ENCODE results near the gene EXTL2. TPM values are rescaled to one million over a fixed set of nuclear protein-coding genes. Genes with fewer than 3 reads are reported as not detected.
"Not testable (repeated sequence)": the region's sequence is repeated elsewhere in the genome, so short reads cannot be mapped to it uniquely, and the experiment has no call there.

EXTL2 gene
- total and polyA plus RNA-seq, 9 donors: 26.2 to 47.1 (median 33.1) TPM

- H3K27me3 ChIP-seq (ENCODE audit: control insufficient read depth, insufficient read depth, low read length): no peaks in the 10 kb centered on the region
- H3K27ac ChIP-seq (ENCODE audit: low read length): no peak overlapping the region
- peak; percentile 63 for DNase-seq
- WGBS (ENCODE audit: insufficient coverage): no CpG with 5 or more reads among the region's 5 CpGs
- H3K4me1 ChIP-seq (ENCODE audit: control insufficient read depth, insufficient read depth, low read length): no peaks in the 10 kb centered on the region
- H3K9me3 ChIP-seq (replicated peaks; ENCODE audit: control insufficient read depth, low read depth, low read length): no peaks in the 10 kb centered on the region
- H3K4me3 ChIP-seq (ENCODE audit: low read length): no peak overlapping the region
- H3K36me3 ChIP-seq (ENCODE audit: control insufficient read depth, insufficient read depth, low read length): no peaks in the 10 kb centered on the region
These were observed 28.4 kb downstream of the EXTL2 start for GRCh38 chr1:100866041-100866900.

- Histone ChIP-seq H3K4me1 (ENCODE audit: control insufficient read depth, insufficient read depth, low read length) (no peaks in the 10 kb centered on the region), H3K4me3 (ENCODE audit: low read length) (no peak overlapping the region), H3K9me3 (replicated peaks; ENCODE audit: control insufficient read depth, low read depth, low read length) (no peaks in the 10 kb centered on the region), H3K36me3 (ENCODE audit: control insufficient read depth, insufficient read depth, low read length) (no peaks in the 10 kb centered on the region), H3K27ac (ENCODE audit: low read length) (no peak overlapping the region), H3K27me3 (ENCODE audit: control insufficient read depth, insufficient read depth, low read length) (no peaks in the 10 kb centered on the region)
- no CpG with 5 or more reads among the region's 2 CpGs for WGBS (ENCODE audit: insufficient coverage)
- DNase-seq: no peak
These were observed 32.1 kb downstream of the EXTL2 start for GRCh38 chr1:100862591-100862990.

- Histone ChIP-seq H3K36me3 (ENCODE audit: control insufficient read depth, insufficient read depth, low read length) (no peaks in the 10 kb centered on the region), H3K9me3 (replicated peaks; ENCODE audit: control insufficient read depth, low read depth, low read length) (no peaks in the 10 kb centered on the region), H3K27ac (ENCODE audit: low read length) (no peak overlapping the region), H3K27me3 (ENCODE audit: control insufficient read depth, insufficient read depth, low read length) (no peaks in the 10 kb centered on the region), H3K4me3 (ENCODE audit: low read length) (no peak overlapping the region), H3K4me1 (ENCODE audit: control insufficient read depth, insufficient read depth, low read length) (no peaks in the 10 kb centered on the region)
- 81% methylated on average over 1 of the region's 1 CpG for WGBS (ENCODE audit: insufficient coverage)
- DNase-seq: no peak
These were observed 33.3 kb downstream of the EXTL2 start for GRCh38 chr1:100861379-100861778.

GRCh38 chr1:100860397-100860991 lies 34.1 kb downstream of the EXTL2 start:
- Histone ChIP-seq H3K27me3 (ENCODE audit: control insufficient read depth, insufficient read depth, low read length) (no peaks in the 10 kb centered on the region), H3K36me3 (ENCODE audit: control insufficient read depth, insufficient read depth, low read length) (no peaks in the 10 kb centered on the region), H3K27ac (ENCODE audit: low read length) (no peak overlapping the region), H3K4me1 (ENCODE audit: control insufficient read depth, insufficient read depth, low read length) (no peaks in the 10 kb centered on the region), H3K4me3 (ENCODE audit: low read length) (no peak overlapping the region), H3K9me3 (replicated peaks; ENCODE audit: control insufficient read depth, low read depth, low read length) (no peaks in the 10 kb centered on the region)
- peak; percentile 45 for DNase-seq
- WGBS (ENCODE audit: insufficient coverage): no CpG with 5 or more reads among the region's 3 CpGs

- not testable (repeated sequence) for DNase-seq; H3K4me1 ChIP-seq (ENCODE audit: control insufficient read depth, insufficient read depth, low read length); H3K27ac ChIP-seq (ENCODE audit: low read length); H3K4me3 ChIP-seq (ENCODE audit: low read length); H3K36me3 ChIP-seq (ENCODE audit: control insufficient read depth, insufficient read depth, low read length); H3K9me3 ChIP-seq (replicated peaks; ENCODE audit: control insufficient read depth, low read depth, low read length); H3K27me3 ChIP-seq (ENCODE audit: control insufficient read depth, insufficient read depth, low read length)
These were observed 39.5 kb downstream of the EXTL2 start for GRCh38 chr1:100855116-100855515.

GRCh38 chr1:100852976-100853375 lies 41.7 kb downstream of the EXTL2 start:
- Histone ChIP-seq H3K4me1 (ENCODE audit: control insufficient read depth, insufficient read depth, low read length) (no peaks in the 10 kb centered on the region), H3K9me3 (replicated peaks; ENCODE audit: control insufficient read depth, low read depth, low read length) (no peaks in the 10 kb centered on the region), H3K27ac (ENCODE audit: low read length) (no peak overlapping the region), H3K4me3 (ENCODE audit: low read length) (no peak overlapping the region), H3K36me3 (ENCODE audit: control insufficient read depth, insufficient read depth, low read length) (no peaks in the 10 kb centered on the region), H3K27me3 (ENCODE audit: control insufficient read depth, insufficient read depth, low read length) (no peaks in the 10 kb centered on the region)
- WGBS (ENCODE audit: insufficient coverage): no CpG with 5 or more reads among the region's 3 CpGs
- no peak for DNase-seq

- no peak overlapping the region for H3K27ac ChIP-seq (ENCODE audit: low read length)
- DNase-seq: no peak
- H3K4me1 ChIP-seq (ENCODE audit: control insufficient read depth, insufficient read depth, low read length): no peaks in the 10 kb centered on the region
- H3K4me3 ChIP-seq (ENCODE audit: low read length): no peak overlapping the region
- no CpG with 5 or more reads among the region's 5 CpGs for WGBS (ENCODE audit: insufficient coverage)
- H3K9me3 ChIP-seq (replicated peaks; ENCODE audit: control insufficient read depth, low read depth, low read length): no peaks in the 10 kb centered on the region
- H3K36me3 ChIP-seq (ENCODE audit: control insufficient read depth, insufficient read depth, low read length): no peaks in the 10 kb centered on the region
- H3K27me3 ChIP-seq (ENCODE audit: control insufficient read depth, insufficient read depth, low read length): no peaks in the 10 kb centered on the region
These were observed 42.9 kb downstream of the EXTL2 start for GRCh38 chr1:100851726-100852125.

- H3K4me1 ChIP-seq (ENCODE audit: control insufficient read depth, insufficient read depth, low read length): no peaks in the 10 kb centered on the region
- H3K9me3 ChIP-seq (replicated peaks; ENCODE audit: control insufficient read depth, low read depth, low read length): no peaks in the 10 kb centered on the region
- DNase-seq: peak; percentile 33
- no peaks in the 10 kb centered on the region for H3K36me3 ChIP-seq (ENCODE audit: control insufficient read depth, insufficient read depth, low read length)
- no CpG with 5 or more reads among the region's 2 CpGs for WGBS (ENCODE audit: insufficient coverage)
- H3K27me3 ChIP-seq (ENCODE audit: control insufficient read depth, insufficient read depth, low read length): no peaks in the 10 kb centered on the region
- no peak overlapping the region for H3K4me3 ChIP-seq (ENCODE audit: low read length)
- no peak overlapping the region for H3K27ac ChIP-seq (ENCODE audit: low read length)
These were observed 47.1 kb downstream of the EXTL2 start for GRCh38 chr1:100847361-100848082.

GRCh38 chr1:100843160-100843559 lies 51.5 kb downstream of the EXTL2 start:
- H3K9me3 ChIP-seq (replicated peaks; ENCODE audit: control insufficient read depth, low read depth, low read length); H3K27me3 ChIP-seq (ENCODE audit: control insufficient read depth, insufficient read depth, low read length); H3K4me3 ChIP-seq (ENCODE audit: low read length); H3K27ac ChIP-seq (ENCODE audit: low read length); H3K4me1 ChIP-seq (ENCODE audit: control insufficient read depth, insufficient read depth, low read length); DNase-seq; H3K36me3 ChIP-seq (ENCODE audit: control insufficient read depth, insufficient read depth, low read length): not testable (repeated sequence)
- WGBS (ENCODE audit: insufficient coverage): no CpG with 5 or more reads among the region's 2 CpGs
